ENCODE data around the gene ARHGAP25.

DNA sequence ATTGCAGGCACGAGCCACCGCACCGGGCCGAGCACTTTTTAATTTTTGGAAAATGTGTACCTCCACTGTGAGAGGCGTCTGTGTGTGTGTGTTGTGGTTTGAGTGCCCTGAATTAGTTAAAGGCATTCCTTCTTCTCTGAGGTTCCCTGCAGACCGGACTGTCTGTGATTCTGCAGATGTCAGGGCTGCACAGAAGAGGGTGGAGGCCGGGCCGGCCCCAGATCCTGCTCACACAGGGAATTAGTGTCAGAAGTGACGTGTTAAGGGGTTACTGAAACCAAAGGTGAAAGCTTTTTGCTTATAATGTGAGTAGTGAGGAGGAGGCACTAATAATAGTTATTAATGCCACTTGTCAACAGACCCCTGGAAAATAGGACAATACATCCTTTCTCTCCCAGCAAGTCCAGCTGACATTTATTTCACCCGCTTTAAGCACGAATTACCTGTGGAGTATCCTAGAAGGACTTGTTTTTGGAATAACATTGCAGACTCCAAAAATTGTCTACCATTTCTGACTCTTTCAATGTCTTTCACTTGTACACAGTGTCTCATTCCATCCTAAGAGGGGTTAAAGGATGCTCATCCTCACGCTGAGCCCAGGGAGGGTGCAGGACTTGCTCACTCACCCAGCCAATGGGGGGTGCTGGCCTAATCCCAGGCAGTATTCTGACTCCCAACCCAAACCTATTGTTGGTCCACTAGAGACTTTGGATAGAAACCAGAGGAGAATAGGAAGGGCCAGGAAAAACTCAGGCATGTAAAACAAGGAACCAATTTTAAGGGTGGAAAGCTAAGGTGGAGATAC is 16.2 kb downstream of the ARHGAP25 start:
- TF ChIP-seq, protein P1, sequence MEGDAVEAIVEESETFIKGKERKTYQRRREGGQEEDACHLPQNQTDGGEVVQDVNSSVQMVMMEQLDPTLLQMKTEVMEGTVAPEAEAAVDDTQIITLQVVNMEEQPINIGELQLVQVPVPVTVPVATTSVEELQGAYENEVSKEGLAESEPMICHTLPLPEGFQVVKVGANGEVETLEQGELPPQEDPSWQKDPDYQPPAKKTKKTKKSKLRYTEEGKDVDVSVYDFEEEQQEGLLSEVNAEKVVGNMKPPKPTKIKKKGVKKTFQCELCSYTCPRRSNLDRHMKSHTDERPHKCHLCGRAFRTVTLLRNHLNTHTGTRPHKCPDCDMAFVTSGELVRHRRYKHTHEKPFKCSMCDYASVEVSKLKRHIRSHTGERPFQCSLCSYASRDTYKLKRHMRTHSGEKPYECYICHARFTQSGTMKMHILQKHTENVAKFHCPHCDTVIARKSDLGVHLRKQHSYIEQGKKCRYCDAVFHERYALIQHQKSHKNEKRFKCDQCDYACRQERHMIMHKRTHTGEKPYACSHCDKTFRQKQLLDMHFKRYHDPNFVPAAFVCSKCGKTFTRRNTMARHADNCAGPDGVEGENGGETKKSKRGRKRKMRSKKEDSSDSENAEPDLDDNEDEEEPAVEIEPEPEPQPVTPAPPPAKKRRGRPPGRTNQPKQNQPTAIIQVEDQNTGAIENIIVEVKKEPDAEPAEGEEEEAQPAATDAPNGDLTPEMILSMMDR (IDR thresholded peaks at IDR 0.05): no peak
- no peak for TF ChIP-seq POLR2A (IDR thresholded peaks at IDR 0.05; ENCODE audit: low read depth)

Data from esophagus muscularis mucosa (tissue), 3 donors.